Middle frontal gyrus (tissue), 1 donor: ENCODE results near the gene EVI5L.
"Not testable (repeated sequence)": the region's sequence is repeated elsewhere in the genome, so short reads cannot be mapped to it uniquely, and the experiment has no call there.

Experiments
- DNase-seq: peaks from one replicate; pipeline ENCODE4 v3.0.0-alpha.2; 2015; ENCODE audit warnings: low spot score; ENCODE audit errors: extremely low spot score

The EVI5L gene

DNA sequence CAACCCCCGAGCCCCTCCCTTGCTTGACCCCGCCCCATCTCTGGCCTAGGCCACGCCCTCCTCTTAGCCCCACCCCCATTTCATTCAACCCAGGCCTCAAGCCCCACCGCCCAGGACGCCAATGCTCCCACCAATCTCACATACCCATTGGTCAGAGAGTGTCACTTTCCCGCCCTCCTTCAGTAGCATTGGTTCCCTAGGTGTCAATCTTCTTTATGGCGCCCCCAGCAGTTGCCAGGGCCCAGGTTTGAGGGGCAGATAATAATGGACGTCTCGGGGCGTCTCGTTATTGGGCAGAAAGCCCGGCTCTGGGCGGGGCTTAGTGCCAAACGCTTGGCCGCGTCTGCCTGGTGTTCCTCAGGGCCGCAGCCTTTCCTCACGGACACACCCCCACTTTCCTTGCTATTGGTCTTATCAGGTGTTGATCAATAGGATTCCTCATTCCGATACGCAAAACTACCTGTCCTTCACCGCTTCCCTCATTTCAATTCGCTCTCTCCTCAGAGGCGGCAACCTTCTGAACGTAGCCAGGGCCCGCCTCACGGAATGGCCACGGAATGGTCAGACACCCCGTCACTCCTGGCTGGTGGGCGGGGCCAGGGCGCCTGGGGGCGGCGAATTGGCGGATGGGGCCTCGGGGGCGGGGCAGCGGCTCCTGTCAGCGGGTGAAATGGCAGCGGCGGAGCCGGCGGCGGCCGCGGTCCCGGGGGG lies at the start of gene EVI5L:
EVI5L (plus strand) TSS at position 658 of the 711 bp plus-strand sequence. CDS start 16,325 bp downstream, outside the sequence.
- DNase-seq: peak; percentile 99

- DNase-seq: no peak
Observed at GRCh38 chr19:7781157-7781556, 48.9 kb upstream of the EVI5L start.

GRCh38 chr19:7783991-7784423 lies 46.0 kb upstream of the EVI5L start:
- DNase-seq: no peak

DNA sequence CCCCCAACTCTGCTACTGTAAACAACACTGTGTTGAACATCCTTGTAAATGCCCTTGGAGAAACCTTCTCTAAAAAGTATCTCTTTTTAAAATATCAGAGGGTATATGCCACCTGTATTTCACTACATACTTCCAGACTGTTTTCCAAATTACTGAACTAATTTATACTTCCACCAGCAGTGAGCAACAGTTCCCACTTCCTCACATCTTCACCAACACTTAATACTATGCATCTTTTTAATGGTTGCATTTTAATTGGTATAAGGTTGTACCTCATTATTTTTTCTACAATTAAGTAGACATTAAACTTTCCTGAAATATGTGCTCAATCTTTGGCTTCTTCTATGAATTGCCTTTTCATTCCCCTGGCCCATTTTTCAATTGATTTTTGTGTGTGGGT lies 45.2 kb upstream of the EVI5L start:
- no peak for DNase-seq

GRCh38 chr19:7787141-7787540 lies 42.9 kb upstream of the EVI5L start:
- no peak for DNase-seq

GRCh38 chr19:7787602-7788177 lies 42.3 kb upstream of the EVI5L start:
- no peak for DNase-seq

DNA sequence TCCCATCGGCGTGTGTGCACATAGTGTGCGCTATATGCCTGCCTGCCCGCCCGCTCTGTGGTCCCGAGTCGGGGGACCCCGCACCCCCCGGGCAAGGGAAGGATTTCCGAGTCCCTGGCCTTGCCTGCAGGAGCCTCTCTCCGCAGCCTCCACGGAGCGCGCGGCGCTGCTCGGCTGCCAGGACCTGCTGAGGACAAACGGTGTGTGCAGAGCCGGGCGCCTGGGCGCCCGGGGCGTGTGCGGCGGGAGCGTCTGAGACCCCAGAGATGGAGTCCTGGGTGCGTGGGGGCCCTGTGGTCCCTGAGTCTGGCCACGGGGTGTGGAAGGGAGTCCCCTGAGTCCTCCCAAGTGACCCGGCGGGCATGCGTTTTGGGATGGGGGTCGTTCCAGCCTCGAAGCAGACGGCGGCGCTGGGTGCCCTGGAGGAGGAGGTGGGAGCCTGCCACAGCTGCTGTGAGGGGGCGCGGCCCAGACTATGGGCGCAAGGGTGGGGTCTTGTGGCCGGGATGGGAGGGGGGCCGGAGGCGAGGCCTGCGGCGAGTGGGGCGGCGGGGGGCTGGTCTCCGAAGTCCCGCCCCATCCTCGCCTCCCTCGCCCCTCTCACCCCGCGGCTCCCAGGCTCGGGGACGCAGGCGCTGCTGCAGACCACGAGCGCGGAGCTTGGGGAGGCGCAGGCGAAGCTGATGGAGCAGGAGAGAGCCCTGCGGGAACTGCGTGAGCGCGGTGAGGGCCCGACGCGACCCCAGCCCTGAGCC lies 41.7 kb upstream of the EVI5L start:
- DNase-seq: no peak

DNA sequence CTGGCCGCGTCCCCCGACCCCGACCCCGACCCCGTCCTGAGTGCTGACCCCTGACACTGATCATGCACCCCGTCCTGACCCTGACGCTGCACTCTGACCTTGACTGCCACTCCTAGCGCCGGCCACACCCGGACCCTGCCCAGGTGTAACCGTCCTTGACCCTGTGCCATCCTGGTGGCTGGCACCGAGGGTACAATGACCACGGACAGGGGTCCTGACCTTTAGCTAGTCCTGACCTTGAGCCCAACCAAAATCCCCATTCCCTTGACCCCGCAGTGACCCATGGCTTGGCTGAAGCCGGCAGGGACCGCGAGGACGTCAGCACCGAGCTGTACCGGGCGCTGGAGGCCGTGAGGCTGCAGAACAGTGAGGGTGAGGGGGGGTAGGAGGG lies 41.1 kb upstream of the EVI5L start:
- no peak for DNase-seq

DNA sequence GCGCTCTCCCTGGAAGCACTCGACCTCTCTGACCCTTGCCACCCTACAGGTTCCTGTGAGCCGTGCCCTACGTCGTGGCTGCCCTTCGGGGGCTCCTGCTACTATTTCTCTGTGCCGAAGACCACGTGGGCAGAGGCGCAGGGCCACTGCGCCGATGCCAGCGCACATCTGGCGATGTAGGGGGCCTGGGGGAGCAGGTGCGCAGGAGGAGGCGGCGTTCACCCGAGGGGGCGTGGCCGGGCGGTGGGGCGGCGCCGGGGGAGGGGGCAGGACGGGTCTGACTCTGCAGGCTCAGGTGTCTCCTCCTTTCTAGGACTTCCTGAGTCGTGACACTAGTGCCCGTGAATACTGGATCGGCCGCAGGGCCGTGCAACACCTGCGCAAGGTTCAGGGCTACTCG lies 40.6 kb upstream of the EVI5L start:
- no peak for DNase-seq

- DNase-seq: no peak
Observed at GRCh38 chr19:7790416-7790815, 39.6 kb upstream of the EVI5L start.

GRCh38 chr19:7792281-7792680 lies 37.7 kb upstream of the EVI5L start:
- DNase-seq: no peak

GRCh38 chr19:7792701-7793100 lies 37.3 kb upstream of the EVI5L start:
- DNase-seq: not testable (repeated sequence)

GRCh38 chr19:7793493-7793892 lies 36.5 kb upstream of the EVI5L start:
- no peak for DNase-seq

- no peak for DNase-seq
Observed at GRCh38 chr19:7795555-7796161, 34.4 kb upstream of the EVI5L start.

DNA sequence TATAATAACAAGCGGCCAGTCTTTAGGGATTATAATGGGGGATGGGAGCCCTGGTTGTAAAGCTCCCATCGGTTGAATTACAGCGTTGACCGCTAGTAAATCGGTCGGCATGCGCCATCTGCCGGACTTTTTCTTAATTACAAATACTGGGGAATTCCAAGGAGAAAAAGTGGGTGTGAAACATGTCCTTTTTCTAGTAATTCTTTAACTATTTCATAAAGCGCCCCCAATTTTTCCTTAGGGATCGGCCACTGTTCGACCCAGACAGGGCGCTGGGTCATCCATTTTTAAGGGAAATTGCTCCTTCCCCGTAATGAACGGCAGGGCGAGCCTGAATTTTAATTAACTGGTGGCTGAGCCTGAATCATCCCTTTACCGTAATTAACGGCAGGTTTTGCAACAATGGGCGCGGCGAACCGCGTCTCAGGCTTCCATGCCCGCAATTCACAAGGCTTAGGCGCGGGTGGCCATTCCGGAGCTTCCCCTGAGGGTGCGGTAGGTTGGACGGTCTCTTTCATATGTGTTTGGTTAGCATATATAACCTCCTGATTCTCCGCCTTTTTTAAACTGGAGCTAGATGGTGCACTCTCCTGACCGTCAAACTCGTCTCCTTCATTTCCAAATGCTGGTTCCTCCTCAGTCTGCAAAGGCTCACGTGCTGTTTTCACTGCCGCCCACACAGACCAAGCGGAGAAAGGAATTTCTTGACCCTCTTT lies 30.2 kb upstream of the EVI5L start:
- peak; percentile 62 for DNase-seq

DNA sequence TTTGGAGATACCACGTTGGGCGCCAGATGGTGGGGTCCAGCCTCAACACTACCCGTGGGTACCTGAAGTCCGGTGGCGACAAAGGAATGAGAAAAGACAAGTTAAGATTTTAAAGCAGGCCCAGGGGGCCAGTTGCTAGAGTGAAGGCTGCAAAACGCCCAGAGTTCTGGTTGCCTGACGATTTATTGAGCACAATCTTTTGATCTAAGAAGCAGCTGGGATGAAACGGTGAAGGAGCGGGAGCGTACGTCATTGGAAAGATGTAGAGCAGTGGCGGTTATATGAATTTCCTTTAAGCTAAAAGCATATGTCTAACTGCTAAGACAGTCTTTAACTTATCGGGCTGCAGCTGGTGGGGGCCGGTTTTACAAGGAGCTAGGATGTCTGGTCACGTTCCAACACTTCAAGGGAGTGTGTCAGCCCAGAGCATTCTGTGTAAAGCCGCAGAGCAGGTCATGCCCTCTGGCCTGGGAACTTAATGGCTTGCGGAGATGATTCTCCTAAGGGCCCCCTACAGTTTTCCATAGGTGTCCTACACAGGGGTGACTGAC lies 28.9 kb upstream of the EVI5L start:
- DNase-seq: no peak

DNA sequence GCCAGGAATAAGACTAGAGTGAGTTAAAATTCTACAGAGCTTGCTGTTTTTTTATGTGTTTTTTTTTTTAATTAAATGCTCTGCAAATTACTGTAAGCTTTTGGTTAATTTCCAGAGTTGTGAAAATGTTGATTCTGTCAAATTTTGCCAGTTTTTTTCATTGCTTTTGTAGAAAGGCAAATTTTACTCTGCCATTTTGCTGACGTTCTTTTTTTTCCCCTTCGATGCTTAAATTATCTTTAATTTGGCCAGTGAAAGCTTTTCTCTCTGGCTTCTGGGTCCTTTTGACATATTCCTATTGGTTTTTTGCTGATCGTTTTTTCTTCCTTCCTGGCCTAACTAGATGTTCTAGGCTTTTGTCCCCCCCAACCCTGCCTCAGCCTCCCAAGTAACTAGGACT lies 23.8 kb upstream of the EVI5L start:
- no peak for DNase-seq

DNA sequence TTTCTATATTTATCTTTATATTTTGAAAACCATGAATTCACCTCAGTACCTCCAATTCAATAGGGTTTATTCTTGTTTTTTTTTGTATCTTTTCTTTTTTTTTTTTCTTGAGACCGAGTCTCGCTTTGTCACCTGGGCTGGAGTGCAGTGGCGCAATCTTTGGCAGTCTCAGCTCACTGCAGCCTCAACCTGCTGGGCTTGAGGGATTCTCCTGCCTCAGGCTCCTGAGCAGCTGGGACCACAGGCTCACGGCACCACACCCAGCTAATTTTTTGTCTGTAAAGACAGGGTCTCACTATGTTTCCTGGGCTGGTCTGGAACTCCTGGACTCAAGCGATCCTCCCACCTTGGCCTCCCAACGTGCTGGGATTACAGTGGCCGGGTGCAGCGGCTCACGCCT lies 23.1 kb upstream of the EVI5L start:
- no peak for DNase-seq

DNA sequence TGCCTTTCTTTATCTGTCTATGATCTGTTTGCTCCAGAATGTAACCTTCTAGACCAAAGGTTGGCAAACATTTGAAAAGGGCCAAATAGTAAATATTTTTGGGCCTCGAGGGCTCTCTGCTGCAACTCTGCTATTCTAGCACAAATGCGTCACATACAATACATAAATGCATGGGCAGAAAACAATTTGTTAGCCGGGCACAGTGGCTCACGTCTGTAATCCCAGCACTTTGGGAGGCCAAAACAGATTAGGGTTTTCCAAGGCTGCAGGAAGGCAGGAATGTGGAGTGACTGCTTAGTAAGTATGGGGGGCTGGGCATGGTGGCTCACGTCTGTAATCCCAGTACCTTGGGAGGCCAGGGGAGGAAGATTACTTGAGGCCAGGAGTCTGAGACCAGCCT lies 21.9 kb upstream of the EVI5L start:
- DNase-seq: no peak

DNA sequence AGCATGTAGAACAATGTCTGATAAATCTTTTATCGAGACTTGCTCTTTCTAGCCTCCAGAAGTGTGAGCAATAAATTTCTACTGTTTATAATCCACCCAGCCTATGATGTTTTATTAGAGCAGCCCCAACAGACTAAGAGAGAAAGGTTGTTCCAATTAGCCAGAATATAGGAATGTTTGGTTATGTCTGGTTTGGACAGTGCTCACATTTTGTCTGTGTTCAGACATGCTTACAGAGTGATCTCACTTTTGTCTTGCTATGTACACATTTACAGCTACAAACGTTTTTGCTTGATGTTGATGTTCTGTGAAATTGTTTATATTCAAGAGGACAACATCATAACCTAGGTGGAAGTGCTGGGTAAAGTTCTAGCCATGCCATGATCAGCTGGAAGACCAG lies 18.0 kb upstream of the EVI5L start:
- no peak for DNase-seq

DNA sequence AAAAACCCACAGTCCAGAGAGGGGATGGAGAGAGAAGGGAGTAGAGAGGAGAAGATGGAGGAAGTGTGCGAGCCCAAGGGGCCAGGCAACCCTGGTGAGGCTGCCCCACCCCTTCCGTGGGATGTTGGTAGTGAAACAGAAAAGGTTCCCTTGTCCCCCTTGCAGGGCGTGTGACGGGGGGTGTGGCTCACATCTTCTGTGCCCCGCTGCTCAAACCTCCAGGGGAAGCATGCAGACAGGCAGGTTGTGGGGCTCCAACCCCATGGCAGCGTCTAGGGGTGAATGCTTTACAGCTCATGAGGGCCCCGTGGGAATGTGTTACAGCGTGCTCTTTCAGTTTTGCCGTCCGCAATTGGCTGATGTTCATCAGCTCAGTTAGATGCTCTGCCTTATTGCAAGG lies 14.7 kb upstream of the EVI5L start:
- DNase-seq: no peak
